HG03354 (cell line): ENCODE data around the gene SP6.

ENCODE experiments used
- ATAC-seq: cut with Tn5 transposase; IDR thresholded peaks from one replicate; pipeline ENCODE4 v1.9.1; 2021; ENCODE audit warnings: mild to moderate bottlenecking; ENCODE audit not compliant: unreplicated experiment, poor library complexity, severe bottlenecking

Gene SP6

GRCh38 chr17:47860386-47860785 is 9.4 kb upstream of the SP6 start:
- ATAC-seq: no peak

GRCh38 chr17:47857551-47858455 is 6.8 kb upstream of the SP6 start:
- ATAC-seq: no peak

- no peak for ATAC-seq
Measured at GRCh38 chr17:47856830-47857229, 5.9 kb upstream of the SP6 start.

- no peak for ATAC-seq
Measured at GRCh38 chr17:47855737-47856136, 4.8 kb upstream of the SP6 start.

GRCh38 chr17:47853616-47854015 is 2.7 kb upstream of the SP6 start:
- no peak for ATAC-seq

GRCh38 chr17:47852113-47852949 is 1.4 kb upstream of the SP6 start:
- ATAC-seq: no peak

- ATAC-seq: no peak
Measured at GRCh38 chr17:47851764-47852112, 775 bp upstream of the SP6 start.

GRCh38 chr17:47850373-47850691 is 631 bp downstream of the SP6 start:
- ATAC-seq: no peak

- no peak for ATAC-seq
Measured at GRCh38 chr17:47848198-47848513, 2.8 kb downstream of the SP6 start.

- ATAC-seq: no peak
Measured at GRCh38 chr17:47847341-47848197, 3.4 kb downstream of the SP6 start.

- ATAC-seq: no peak
Measured at GRCh38 chr17:47846716-47847340, 4.1 kb downstream of the SP6 start.

- ATAC-seq: no peak
Measured at GRCh38 chr17:47845716-47846075, 5.3 kb downstream of the SP6 start.

- no peak for ATAC-seq
Measured at GRCh38 chr17:47844814-47845715, 5.9 kb downstream of the SP6 start.

- ATAC-seq: no peak
Measured at GRCh38 chr17:47844227-47844626, 6.7 kb downstream of the SP6 start.

GRCh38 chr17:47843391-47843730 is 7.6 kb downstream of the SP6 start:
- no peak for ATAC-seq

- no peak for ATAC-seq
Measured at GRCh38 chr17:47841488-47842291, 9.3 kb downstream of the SP6 start.

- peak; percentile 85 for ATAC-seq
Measured at GRCh38 chr17:47840742-47841487, 10.0 kb downstream of the SP6 start, which contains the start of gene SCRN2. Gene SCRN2, minus strand, starts transcription at chr17:47841273. Its CDS starts 430 bp downstream, at chr17:47840843.
